GM18499 (cell line): ENCODE measurements around the gene LGI4.
"Not testable (repeated sequence)": the region's sequence is repeated elsewhere in the genome, so short reads cannot be mapped to it uniquely, and the experiment has no call there.

Source experiments
- ATAC-seq: cut with Tn5 transposase; IDR thresholded peaks from one replicate; pipeline ENCODE4 v1.9.1; 2021; ENCODE audit warnings: moderate number of reproducible peaks; ENCODE audit not compliant: insufficient read depth, unreplicated experiment

Gene LGI4

DNA sequence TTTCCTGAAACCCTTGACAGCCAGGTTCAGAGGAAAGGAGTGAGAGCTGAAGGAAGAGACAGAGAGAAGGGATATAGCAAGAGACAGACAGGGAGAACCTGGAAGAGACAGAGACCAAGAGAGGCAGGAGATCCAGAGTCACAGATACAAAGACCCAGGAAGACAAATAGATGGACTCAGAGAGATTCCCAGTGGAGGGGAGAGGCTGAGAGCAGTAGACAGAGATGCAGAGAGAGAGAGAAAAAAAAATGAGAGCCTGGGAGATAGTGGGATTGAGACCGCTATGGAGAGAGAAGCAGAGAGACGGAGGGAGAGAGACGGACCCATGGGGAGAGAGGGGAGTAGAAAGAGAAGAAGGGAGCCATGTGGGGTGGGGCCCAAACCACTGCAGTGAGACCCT is 9.0 kb upstream of the LGI4 start:
- ATAC-seq: no peak

DNA sequence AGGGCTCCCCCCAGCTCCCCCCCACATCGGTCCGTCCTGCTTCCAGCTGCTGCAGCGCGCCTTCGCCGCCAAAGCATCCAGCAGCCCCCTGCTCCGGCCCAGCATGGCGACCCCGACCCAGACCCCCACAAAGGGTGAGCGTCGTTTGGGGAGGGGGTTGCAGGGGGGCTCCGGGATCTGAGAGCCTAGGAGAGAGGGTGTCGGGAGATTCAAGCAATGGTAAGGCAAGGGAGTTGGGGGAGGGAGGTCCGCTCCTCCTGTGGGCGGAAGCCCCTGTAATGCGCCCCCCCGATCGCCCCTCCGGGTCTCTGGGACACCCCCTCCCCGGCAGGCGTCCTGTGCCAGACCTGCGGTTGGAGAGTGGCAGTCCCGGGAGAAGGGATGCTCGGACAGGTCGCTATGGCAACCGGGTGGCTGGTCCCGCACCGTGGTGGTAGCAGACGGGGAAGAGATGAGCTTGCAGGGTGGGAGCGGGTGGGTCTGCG is 8.4 kb upstream of the LGI4 start, which contains the start of gene FXYD7:
FXYD7 (plus strand) TSS at position 25 of the 485 bp plus-strand sequence; CDS start at position 104, 79 bp downstream.
- no peak for ATAC-seq

DNA sequence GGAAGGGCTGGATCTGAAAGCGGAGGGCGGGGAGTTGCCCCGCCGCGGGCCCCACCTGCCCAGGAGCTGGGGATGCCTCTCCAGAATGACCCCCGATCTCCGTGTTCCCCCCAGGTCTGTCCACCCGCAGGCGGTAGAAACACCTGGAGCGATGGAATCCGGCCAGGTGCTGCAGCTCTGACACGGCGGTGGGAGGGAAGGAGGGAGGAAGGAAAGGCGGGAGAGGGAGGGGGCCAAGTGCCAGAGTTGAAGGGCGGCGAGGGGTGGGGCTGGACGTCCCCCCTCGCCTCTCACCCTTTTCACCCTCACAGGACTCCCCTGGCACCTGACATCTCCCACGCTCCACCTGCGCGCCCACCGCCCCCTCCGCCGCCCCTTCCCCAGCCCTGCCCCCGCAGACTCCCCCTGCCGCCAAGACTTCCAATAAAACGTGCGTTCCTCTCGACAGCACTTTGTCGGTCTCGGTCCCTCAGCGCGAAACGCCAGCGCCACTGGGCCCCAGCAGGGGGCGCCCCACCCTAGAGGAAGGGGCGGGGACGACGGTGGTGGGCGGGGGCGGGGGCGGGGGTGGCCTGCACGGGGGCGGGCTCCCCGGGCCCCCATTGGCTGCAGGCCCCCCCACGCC is 7.9 kb upstream of the LGI4 start:
- no peak for ATAC-seq

DNA sequence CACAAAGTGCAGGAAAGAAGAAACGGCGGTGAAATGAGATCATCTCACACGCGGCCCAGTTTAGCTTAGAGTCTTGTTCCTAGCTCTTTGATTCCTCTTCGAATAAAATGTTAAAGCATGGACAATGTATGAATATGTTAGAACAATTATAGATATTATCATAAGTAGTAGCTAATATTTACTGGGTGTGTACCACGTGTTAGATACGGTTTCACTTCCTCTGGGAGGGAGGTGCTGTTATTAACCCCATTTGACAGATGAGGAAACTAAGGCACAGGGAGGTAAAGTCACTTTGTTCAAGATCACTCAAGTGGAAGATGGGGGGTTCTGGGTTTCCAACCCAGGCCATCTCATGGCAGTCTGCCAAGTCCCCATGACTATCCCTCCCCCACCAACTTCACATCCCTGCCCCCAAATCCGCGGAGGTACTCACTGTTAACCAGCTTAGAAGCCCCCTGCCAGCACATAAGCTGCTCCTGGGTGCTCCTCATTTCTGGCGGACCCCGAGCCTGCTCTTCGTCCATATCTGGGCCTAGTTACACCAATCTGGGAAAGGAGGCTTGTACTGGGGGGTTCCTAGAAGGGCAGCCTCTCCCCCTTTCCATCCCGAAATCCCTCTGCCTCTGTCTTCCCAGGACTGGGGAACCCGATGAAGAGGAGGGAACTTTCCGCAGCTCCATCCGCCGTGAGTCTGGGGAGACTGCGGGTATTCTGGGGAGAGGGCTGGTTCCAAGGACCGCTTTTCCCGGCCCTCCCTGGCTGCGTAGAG is 7.2 kb upstream of the LGI4 start:
- no peak for ATAC-seq

DNA sequence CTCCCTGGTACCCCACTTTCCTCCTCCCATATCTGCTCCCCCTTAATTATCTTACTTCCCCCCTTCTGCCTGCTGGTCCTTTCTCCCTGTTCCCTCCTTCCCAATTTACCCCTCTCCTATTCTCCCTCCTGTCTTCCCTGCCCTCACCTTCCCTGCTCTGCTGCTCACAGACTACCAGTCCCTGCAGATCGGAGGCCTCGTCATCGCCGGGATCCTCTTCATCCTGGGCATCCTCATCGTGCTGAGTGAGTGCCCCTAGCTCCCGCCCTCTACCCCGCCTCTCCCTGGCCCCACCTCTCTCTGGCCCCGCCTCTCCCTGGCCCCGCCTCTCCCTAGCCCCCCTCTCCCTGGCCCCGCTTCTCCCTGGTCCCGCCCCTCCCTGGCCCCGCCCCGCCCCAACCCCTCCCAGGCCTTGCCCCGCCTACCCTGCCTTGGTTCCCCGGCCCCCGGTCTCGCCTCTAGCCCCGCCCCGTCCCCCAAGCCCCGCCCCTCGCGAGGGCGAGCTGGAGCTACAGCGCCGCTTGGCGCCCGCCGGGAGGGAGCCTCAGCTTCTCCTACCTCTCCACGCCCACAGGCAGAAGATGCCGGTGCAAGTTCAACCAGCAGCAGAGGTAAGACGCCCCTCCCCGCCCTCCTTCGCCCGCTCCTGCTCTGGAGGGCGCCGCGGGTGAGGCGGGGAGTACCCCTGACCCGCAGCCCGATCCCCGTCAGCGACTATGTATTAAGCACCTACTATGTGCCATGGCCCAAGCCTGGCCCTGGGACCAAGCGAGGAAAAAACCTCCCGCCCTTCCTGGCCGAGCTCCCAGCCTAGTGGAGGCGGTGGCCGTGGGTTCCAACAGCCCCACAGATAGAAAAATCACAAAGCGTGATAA is 6.3 kb upstream of the LGI4 start:
- ATAC-seq: no peak

DNA sequence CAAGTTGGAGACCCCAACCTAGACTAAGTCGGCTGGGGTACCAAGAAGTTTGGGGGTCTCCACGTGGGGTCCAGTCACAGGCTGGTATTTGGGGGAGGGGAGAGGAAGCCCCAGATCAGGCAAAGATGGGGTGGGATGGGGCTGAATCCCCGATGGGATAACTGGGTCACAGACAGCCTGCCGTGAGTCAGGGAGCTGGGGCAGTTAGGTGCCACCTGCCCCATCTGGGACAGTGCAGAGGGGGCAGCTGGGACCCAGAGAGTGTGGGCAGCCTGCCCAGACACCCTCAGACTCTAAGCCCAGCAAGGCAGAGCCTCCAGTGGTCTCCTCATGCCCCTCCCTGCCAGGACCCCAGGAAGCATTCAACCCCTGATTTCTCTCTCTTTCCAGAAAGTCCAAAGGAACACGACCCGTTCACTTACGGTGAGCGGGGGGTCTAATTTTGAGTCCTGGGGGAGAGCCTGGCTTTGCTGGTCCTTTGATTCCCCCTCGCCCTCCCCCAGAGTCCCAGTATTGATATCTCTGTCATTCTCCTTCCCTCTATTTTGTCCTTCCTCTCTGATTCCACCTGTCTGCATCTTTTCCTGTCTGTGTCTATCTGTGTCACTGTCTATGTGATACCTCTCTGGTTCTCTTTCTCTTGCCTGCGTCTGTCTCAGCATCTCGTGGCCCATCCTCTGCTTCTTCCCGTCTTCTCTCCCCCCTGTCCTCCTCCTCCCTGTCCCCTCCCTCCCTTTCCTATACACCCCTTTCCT is 5.5 kb upstream of the LGI4 start:
- ATAC-seq: no peak

DNA sequence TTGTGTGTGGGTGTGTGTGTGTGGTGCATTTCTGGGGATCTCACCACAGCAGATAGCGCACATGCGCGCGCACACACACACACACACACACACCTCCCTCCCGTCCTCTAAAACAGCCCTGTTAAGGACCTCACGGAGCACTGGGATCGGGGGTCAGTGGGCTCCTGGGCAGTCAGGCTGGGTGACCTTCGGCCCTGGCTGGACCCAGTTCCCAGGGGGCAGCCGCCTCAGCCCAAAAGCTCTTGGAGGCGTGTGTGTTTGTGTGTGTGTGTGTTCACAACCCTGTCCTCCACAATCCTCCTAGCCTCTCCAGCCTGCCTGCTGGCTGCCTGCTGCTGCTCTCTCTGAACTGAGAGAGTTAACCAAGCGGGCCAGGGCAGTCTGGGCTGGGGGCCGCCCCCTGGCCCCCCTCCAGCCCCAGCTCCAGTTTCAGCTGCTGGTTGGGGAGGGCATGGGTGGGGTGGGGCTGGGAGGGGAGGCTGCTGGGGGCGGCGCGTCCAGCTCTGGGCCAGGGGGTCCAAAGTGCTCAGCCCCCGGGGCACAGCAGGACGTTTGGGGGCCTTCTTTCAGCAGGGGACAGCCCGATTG is 3.5 kb upstream of the LGI4 start, which contains the start of gene FXYD1:
FXYD1 (plus strand) TSS at position 520 of the 588 bp plus-strand sequence. CDS start 1,256 bp downstream, outside the sequence.
- ATAC-seq: no peak

DNA sequence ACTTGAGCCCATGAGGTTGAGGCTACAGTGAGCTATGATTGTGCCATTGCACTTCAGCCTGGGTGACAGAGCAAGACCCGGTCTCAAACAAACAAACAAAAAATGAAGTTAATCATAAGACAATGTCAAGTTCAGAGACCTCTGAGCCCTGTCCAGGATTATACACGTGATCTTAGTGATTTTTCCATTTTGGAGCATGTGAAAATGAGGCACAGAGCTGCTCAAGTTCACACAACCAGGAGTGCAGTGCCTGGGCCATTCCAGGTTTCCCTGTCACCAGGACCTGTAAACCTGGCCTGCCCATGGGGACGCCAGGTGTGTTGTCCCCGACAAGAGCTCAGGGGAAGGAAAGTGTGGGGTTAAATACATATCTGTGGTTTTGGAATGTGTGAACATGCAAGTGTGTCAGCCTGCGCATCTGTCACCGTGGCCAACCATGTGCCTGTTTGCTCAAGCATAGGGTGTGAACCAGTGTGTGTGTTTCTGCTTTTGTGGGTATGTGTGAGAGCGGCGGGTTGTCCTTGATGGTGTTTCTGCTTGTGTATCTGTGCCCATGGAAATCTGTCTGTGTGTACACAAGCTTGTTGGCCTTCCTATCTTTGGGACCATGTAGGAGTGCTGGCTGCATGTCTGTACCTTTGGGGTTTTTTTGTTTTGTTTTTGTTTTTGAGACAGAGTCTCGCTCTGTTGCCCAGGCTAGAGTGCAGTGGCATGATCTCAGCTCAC is 2.3 kb upstream of the LGI4 start:
- no peak for ATAC-seq

DNA sequence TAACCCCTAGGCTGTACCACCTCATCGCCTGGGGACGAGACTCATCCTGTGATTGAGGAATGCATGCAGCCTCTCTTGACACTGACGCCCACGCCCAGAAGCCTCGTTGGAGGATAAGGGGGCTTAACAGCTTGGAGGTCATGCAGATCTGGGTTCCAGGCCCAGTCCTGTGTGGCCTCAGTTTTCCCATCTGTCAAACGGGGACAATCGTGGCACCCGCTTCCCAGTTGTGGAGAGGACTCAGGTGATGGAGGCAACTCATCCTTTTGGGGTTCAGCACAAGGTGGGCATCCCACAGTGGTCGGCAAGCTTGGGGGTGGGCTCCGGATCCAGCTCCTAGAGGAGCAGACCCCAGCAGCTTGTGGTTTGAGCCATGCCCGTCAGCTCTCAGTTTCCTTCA is 1.4 kb upstream of the LGI4 start:
- ATAC-seq: no peak

DNA sequence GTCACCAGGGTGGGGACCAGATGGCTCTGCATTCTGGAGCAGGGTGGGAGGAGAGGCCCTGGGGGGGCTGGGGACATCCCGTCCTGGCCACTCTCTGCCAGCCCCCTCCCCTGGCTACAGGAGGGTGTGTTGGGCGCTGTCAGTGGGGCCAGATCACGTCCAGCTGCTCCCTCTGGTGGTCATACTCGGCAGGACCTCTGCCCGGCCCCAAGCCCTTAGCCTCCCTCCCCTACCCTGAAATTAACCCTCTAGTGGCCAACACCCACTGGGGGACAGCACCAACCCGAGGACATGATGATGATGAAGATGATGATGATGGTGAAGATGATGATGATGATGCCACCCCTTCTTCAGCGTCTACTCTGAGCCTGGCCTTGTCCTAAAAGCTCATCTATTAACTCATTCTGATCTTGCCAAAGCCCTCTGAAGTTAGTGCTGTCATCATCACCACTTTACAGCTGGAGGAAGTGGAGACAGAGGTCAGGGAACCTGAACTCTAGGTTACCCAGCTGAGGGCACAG is 590 bp upstream of the LGI4 start:
- ATAC-seq: no peak

DNA sequence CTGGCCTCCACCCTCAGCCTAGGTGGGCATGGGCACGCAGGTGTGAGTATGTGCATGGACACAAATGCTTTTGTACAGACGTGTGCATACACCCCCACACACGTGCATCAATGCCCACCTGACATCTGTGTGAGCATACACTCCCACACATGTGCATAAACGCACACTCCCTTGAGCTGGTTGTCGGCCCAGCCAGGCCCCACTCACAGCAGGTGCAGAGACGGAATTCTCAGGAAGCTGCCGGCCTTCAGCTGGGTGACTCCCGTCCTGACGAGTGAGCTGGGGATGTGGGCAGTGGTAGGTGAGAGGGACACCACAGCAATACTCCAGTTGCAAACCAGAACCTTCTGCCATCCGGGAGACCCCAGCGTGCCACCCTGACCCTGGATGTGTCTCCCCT is 1.0 kb downstream of the LGI4 start:
- ATAC-seq: no peak

DNA sequence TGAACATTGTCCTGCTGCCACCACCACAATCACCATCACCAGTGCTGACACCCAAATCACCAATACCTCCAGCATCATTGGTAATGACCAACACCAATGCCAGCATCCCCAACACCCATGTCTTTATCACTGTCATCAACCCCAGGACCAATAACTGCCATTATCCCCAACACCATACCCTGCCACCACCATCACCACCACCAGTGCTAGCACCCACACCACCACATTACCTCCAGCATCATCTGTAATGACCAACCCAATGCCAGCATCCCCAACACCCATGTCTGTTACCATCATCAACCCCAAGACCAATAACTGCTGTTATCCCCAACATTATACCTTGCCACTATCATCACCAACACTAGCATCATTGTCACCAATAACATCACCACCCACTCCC is 2.6 kb downstream of the LGI4 start:
- no peak for ATAC-seq

DNA sequence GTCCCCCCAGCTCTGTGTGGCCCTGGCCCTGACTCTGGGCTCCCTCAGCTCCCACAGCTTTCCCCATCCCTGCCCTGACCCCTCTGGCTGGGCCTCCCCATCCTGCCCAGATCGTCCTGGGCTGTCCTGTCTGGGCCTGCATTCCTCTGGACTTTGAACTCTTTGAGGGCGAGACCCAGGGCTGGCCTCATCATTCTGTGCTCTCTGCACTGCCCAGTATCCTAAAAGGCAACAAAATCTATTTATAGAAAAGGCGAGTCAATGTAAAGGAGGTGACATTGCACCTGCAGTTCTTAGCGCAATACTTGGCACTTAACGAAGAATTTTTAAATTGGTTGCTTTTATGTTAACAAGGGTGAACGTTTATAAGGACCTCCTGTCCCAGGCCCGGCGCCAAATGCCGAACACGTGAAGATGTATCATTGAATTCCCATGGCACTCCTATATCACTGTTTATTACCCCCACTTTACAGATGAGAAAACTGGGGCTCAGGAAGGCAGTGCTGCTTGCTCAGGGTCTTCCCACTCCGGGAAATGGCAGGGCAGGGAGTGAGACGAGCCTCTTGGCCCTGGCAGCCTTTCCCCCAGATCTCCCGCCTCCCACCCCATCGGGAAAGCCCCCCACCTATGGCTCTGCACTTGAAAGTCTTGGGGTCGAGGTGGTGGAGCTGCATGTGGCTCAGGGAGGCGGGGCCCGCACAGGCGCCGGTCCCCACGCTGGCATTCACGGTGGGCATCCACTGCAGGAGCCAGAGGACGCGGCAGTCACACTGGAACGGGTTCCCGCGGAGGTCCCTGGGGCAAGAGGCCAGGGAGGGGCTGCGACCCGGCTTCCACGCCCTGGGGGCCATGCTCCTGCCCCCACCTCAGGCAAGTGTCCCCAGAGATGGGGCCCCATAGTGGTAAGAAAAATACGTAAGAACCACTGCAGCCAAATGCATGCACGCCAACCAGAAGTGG is 3.8 kb downstream of the LGI4 start:
- ATAC-seq: no peak

DNA sequence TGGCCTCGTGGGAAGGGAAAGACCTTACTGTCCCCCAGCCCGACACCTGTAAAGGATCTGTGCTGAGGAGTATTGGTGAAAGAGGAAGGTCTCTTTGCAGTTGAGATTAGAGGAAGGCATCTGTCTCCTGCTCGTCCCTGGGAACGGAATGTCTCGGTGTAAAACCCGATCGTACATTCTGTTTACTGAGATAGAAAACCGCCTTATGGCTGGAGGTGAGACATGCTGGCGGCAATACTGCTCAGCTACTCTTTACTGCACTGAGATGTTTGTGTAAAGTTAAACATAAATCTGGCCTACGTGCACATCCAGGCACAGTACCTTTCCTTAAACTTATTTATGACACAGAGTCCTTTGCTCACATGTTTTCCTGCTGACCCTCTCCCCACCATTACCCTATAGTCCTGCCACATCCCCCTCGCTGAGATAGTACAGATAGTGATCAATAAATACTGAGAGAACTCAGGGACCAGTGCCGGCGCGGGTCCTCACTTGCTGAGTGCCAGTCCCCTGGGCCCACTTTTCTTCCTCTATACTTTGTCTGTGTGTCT is 5.1 kb downstream of the LGI4 start:
- ATAC-seq: not testable (repeated sequence)

DNA sequence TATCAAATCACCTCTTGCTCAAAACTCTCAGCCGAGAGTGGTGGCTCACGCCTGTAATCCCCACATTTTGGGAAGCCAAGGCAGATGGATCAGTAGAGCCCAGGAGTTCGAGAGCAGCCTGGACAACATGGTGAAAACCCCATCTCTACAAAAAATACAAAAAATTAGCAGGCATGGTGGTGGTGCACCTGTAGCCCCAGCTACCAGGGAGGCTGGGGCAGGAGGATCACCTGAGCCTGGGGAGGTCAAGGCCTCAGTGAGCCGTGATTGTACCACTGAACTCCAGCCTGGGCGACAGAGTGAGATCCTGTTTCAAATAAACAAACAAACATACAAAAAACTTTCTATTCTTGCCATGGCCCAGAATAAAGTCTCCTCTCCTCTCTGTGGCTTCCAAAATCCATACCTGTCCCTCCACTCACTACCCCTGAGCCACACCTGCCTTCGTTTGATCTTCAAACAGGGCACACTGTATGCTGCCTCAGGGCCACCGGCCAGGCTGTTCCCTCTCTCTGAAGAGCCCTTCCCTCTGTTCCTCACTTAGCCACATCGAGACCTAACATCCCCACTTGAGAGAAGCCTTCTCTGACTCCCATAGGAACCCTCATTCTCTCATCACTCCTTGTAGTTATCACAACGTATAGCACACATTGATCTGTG is 6.3 kb downstream of the LGI4 start:
- ATAC-seq: no peak

DNA sequence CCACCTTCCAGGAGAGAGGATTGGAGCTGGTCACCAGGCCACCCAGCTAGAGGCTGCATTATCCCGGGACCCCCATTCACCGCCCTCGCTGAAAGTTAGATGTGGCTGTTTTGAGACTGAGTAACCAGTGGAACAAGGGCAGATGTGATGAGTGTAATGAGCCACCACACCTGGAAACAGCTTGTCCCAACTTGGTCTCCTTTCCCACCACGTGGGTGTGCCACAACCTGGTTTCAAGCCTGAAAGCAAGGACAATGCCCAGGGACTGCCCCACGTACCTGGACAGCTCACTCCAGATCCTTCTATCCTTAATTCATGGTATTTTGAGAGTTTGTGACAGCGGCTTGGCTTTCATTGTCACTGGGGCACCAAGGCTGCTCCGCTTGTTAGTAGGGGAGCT is 7.0 kb downstream of the LGI4 start:
- no peak for ATAC-seq

DNA sequence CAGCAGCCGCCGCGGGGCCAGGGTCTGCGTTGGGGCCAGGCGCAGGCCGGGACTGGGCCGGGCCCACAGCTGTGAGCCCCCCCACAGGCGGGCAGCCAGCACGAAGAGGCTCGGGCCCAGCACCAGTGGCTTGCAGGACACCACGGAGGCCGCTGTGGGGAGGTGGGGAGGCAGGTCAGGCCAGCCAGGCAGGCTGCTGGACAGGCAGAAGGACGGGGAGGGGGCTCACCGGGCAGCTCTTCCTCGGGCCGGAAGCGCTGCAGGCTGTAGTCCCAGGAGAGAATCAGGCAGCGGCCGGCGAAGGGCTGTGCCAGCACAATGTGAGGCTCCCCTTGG is 8.3 kb downstream of the LGI4 start:
- no peak for ATAC-seq
